Measurements from ENCODE around the gene PDZD11.

DNA sequence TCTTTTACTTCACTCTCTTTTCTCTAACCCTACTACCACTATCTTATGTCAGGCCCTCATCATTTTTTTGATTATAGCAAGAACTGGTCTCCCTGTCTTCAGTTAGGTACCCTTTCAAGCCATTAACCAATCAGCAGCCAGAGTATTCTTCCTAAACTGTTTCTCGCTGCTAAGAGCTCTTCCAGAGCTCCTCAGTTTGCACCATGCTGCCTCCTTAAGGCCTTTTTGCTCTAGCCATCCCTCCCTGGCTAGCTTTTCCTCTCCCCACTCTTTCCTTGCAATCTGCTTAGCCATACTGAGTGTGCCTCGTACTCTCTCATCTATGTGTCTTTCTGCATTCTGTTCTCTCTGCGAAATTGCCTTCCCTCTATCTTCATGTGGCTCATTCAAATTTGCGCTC, 33.1 kb upstream of the PDZD11 start:
- no peak for TF ChIP-seq RAD21 (IDR thresholded peaks at IDR 0.05; ENCODE audit: low read length)
- no peak for TF ChIP-seq POLR2AphosphoS5 (IDR thresholded peaks at IDR 0.05; ENCODE audit: low read depth, low read length)
- TF ChIP-seq MEF2A (IDR thresholded peaks at IDR 0.05; ENCODE audit: borderline replicate concordance, low read depth): no peak
- TF ChIP-seq, protein P1, sequence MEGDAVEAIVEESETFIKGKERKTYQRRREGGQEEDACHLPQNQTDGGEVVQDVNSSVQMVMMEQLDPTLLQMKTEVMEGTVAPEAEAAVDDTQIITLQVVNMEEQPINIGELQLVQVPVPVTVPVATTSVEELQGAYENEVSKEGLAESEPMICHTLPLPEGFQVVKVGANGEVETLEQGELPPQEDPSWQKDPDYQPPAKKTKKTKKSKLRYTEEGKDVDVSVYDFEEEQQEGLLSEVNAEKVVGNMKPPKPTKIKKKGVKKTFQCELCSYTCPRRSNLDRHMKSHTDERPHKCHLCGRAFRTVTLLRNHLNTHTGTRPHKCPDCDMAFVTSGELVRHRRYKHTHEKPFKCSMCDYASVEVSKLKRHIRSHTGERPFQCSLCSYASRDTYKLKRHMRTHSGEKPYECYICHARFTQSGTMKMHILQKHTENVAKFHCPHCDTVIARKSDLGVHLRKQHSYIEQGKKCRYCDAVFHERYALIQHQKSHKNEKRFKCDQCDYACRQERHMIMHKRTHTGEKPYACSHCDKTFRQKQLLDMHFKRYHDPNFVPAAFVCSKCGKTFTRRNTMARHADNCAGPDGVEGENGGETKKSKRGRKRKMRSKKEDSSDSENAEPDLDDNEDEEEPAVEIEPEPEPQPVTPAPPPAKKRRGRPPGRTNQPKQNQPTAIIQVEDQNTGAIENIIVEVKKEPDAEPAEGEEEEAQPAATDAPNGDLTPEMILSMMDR (IDR thresholded peaks at IDR 0.05): no peak
- TF ChIP-seq, protein P2, sequence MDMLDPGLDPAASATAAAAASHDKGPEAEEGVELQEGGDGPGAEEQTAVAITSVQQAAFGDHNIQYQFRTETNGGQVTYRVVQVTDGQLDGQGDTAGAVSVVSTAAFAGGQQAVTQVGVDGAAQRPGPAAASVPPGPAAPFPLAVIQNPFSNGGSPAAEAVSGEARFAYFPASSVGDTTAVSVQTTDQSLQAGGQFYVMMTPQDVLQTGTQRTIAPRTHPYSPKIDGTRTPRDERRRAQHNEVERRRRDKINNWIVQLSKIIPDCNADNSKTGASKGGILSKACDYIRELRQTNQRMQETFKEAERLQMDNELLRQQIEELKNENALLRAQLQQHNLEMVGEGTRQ (IDR thresholded peaks at IDR 0.05; ENCODE audit: borderline replicate concordance, low read depth, low read length): no peak
- no peak for TF ChIP-seq NFIC (IDR thresholded peaks at IDR 0.05; ENCODE audit: borderline replicate concordance)
- TF ChIP-seq EP300 (IDR thresholded peaks at IDR 0.05; ENCODE audit: borderline replicate concordance in 1 of 2, low read depth in 1 of 2, low read length in 1 of 2): no peak
